Endothelial cell of umbilical vein (primary cell): ENCODE measurements around the gene SUFU. TPM values are rescaled to one million over a fixed set of nuclear protein-coding genes. Genes with fewer than 3 reads are reported as not detected.

Experiments used
- BruUV-seq: library from RNA; stranded (reverse); fragments of 400-500 nt; replicated peaks from 2 replicates; lab custom pipeline; 2021; lab: Mats Ljungman, UMichigan
- CTCF ChIA-PET: fragments of 300-600, 350-600 bp; sonication (Branson Sonifier 250); formaldehyde crosslinking; loops from one replicate; lab custom pipeline; 2021; ENCODE audit warnings: antibody characterized with exemption, inconsistent platforms; lab: Charles Lee
- POLR2A ChIA-PET: fragments of 300-600, 350-600 bp; sonication (Branson Sonifier 250); formaldehyde crosslinking; loops from one replicate; lab custom pipeline; 2021; ENCODE audit warnings: antibody characterized with exemption, inconsistent platforms; lab: Charles Lee
- DNase-seq: peaks from one replicate; pipeline ENCODE4 v3.0.0-alpha.2; 2011; ENCODE audit warnings: low read depth, low spot score
- FAIRE-seq: peaks from 2 replicates; lab custom pipeline; 2011; peaks lifted over from hg19 to GRCh38; lab: Jason Lieb, UNC
- H2AFZ ChIP-seq: 2 replicates; pipeline ENCODE4 v1.6.0; 2012; ENCODE audit warnings: low read depth, low read length, control low read depth, inconsistent platforms
- H3K27ac ChIP-seq: 2 replicates; pipeline ENCODE4 v1.5.1; 2011; ENCODE audit warnings: low read depth, mild to moderate bottlenecking, control low read depth, low read length, moderate library complexity; ENCODE audit not compliant: insufficient read depth
- H3K27me3 ChIP-seq, 2 experiments: 2 replicates each; pipeline versions ENCODE4 v1.6.0 to v1.6.1; 2011; ENCODE audit warnings: low read length in 2 of 2, mixed read lengths in 1 of 2; ENCODE audit not compliant: control insufficient read depth in 2 of 2, insufficient read depth in 2 of 2
- H3K36me3 ChIP-seq, 2 experiments: 2 replicates in 1 of 2; 3 replicates in 1 of 2; pipeline ENCODE4 v1.5.1; 2011; ENCODE audit warnings: low read length in 2 of 2, mild to moderate bottlenecking in 1 of 2, moderate library complexity in 1 of 2; ENCODE audit not compliant: control insufficient read depth in 2 of 2, insufficient read depth in 2 of 2; ENCODE audit errors: extremely low read depth in 1 of 2
- H3K4me1 ChIP-seq: 3 replicates; pipeline ENCODE4 v1.5.1; 2011; ENCODE audit warnings: mild to moderate bottlenecking, low read length; ENCODE audit not compliant: control insufficient read depth, insufficient read depth; ENCODE audit errors: extremely low read depth
- H3K4me2 ChIP-seq: 2 replicates; pipeline ENCODE4 v1.6.1; 2011; ENCODE audit warnings: low read length, control low read depth, mixed read lengths; ENCODE audit not compliant: insufficient read depth
- H3K4me3 ChIP-seq, 3 experiments: fragments of 200-600 bp in 1 of 3; sonication (generic), shearing (Covaris generic) in 1 of 3; replicated peaks in 1 of 3; 2 replicates each; pipeline ENCODE4 v1.5.1; 2011 to 2016; ENCODE audit warnings: control low read depth in 3 of 3, low read length in 3 of 3, mild to moderate bottlenecking in 2 of 3, inconsistent platforms in 1 of 3, low read depth in 1 of 3, moderate library complexity in 1 of 3; ENCODE audit not compliant: insufficient read depth in 1 of 3
- H3K79me2 ChIP-seq: 2 replicates; pipeline ENCODE4 v1.6.0; 2012; ENCODE audit warnings: low read length, inconsistent platforms; ENCODE audit not compliant: control insufficient read depth, insufficient read depth
- H3K9ac ChIP-seq: replicated peaks from 2 replicates; pipeline ENCODE3; 2011; ENCODE audit warnings: low read length, control low read depth; ENCODE audit not compliant: insufficient read depth; ENCODE audit errors: extremely low read depth
- H3K9me1 ChIP-seq: replicated peaks from 3 replicates; pipeline ENCODE4 v1.6.0; 2011; ENCODE audit warnings: mild to moderate bottlenecking, low read length; ENCODE audit not compliant: control insufficient read depth, insufficient read depth; ENCODE audit errors: extremely low read depth
- H3K9me3 ChIP-seq: replicated peaks from 2 replicates; pipeline ENCODE4 v1.5.1; 2012; ENCODE audit warnings: low read length, inconsistent platforms; ENCODE audit not compliant: control insufficient read depth, insufficient read depth
- H4K20me1 ChIP-seq: replicated peaks from 2 replicates; pipeline ENCODE3; 2011; ENCODE audit warnings: mild to moderate bottlenecking, low read length; ENCODE audit not compliant: control insufficient read depth, insufficient read depth; ENCODE audit errors: extremely low read depth
- CTCF ChIP-seq, 2 donors: IDR thresholded peaks; 1 replicate in 1 of 2; 2 replicates in 1 of 2; pipeline ENCODE4 v1.5.1; 2011; ENCODE audit warnings: low read length in 2 of 2, mild to moderate bottlenecking in 2 of 2, moderate library complexity in 2 of 2, control low read depth in 1 of 2, inconsistent platforms in 1 of 2, low read depth in 1 of 2; ENCODE audit not compliant: insufficient read depth in 1 of 2; ENCODE audit errors: extremely low read depth in 1 of 2
- EZH2 ChIP-seq: IDR thresholded peaks from 2 replicates; pipeline ENCODE4 v1.6.1; 2012; ENCODE audit warnings: borderline replicate concordance, low read depth, mild to moderate bottlenecking, moderate library complexity, low read length, inconsistent platforms; ENCODE audit not compliant: severe bottlenecking
- FOS ChIP-seq: IDR thresholded peaks from 2 replicates; pipeline ENCODE4 v1.6.1; 2011; ENCODE audit warnings: mild to moderate bottlenecking, low read length, moderate library complexity, borderline replicate concordance; ENCODE audit not compliant: insufficient read depth
- GATA2 ChIP-seq: IDR thresholded peaks from 2 replicates; pipeline ENCODE4 v1.7.0; 2011; ENCODE audit warnings: low read depth, mild to moderate bottlenecking, moderate library complexity, mixed read lengths, low read length; ENCODE audit not compliant: insufficient read length, insufficient read depth
- JUN ChIP-seq: IDR thresholded peaks from 2 replicates; pipeline ENCODE4 v1.6.1; 2011; ENCODE audit warnings: borderline replicate concordance, low read depth; ENCODE audit not compliant: insufficient read length, insufficient read depth
- MAX ChIP-seq: IDR thresholded peaks from 2 replicates; pipeline ENCODE4 v1.6.1; 2011; ENCODE audit not compliant: insufficient read depth, insufficient read length
- MYC ChIP-seq: IDR thresholded peaks from one replicate; pipeline ENCODE4 v1.6.1; 2011; ENCODE audit warnings: mild to moderate bottlenecking, low read depth, low read length
- POLR2A ChIP-seq: IDR thresholded peaks from 2 replicates; pipeline ENCODE4 v1.6.1; 2012; ENCODE audit warnings: low read depth, mild to moderate bottlenecking, control low read depth, low read length
- POLR2AphosphoS5 ChIP-seq: IDR thresholded peaks from 2 replicates; pipeline ENCODE4 v1.6.1; 2012; ENCODE audit warnings: low read depth, mild to moderate bottlenecking, control low read depth, low read length, moderate library complexity; ENCODE audit not compliant: insufficient read depth
- dilution Hi-C: fragments of 300-500 bp; cut with MboI; formaldehyde crosslinking; loops from one replicate; pipeline ENCODE4 v1.15.0; 2019; ENCODE audit warnings: low sequenced_read_pairs; ENCODE audit not compliant: extremely low pct_ligation_motif_present
- intact Hi-C: fragments of 100-400 bp; cut with micrococcal nuclease; formaldehyde crosslinking; loops from one replicate; pipeline ENCODE4 v1.10.0; 2022
- polyA plus RNA-seq, 4 experiments: library from polyadenylated mRNA; depleted of rRNA in 3 of 4; stranded (reverse) in 3 of 4; unstranded in 1 of 4; fragments of >200 nt; gene quantifications; 2 replicates each; pipeline versions ENCODE4 v1.2.1 to v1.2.3, GENCODE V29; 2011 to 2012; ENCODE audit warnings: missing spikeins in 1 of 4
- total RNA-seq: library from RNA; stranded (reverse); gene quantifications from 2 replicates; pipeline ENCODE4 v1.2.3, GENCODE V29; 2021

SUFU gene
- total and polyA plus RNA-seq, 2 donors (not counting 3 experiments of a cell fraction or from before 2014, with no cell fraction given): 10.1 to 16.3 TPM

- dilution Hi-C loops: no loop called here
- ChIA-PET CTCF (interaction anchor here (0.9 to 2.7 kb wide), 13 partner anchors 9 to 100 kb away, joined by 3 to 9 read pairs (median 5); partner anchors contain the start of genes SUFU and TRIM8), POLR2A (interaction anchor here (0.6 to 1.6 kb wide), 3 partner anchors 16 to 37 kb away, joined by 3 to 19 read pairs (median 3); no protein-coding TSS in a partner anchor)
- H3K79me2 ChIP-seq: no peaks in the 10 kb centered on the region
- peak; percentile 86 for DNase-seq
- no peak overlapping the region for H2AFZ ChIP-seq
- H3K4me2 ChIP-seq: peak overlapping the region; percentile 44
- peak; percentile 97 for TF ChIP-seq FOS
- TF ChIP-seq POLR2AphosphoS5: peak; percentile 82
- TF ChIP-seq GATA2: peak; percentile 65
- no peak for TF ChIP-seq POLR2A
- TF ChIP-seq MAX: no peak
- TF ChIP-seq EZH2: no peak
- TF ChIP-seq CTCF (IDR thresholded peaks at IDR 0.05; ENCODE audit: extremely low read depth in 1 of 2, insufficient read depth in 1 of 2, low read depth in 1 of 2, low read length in 2 of 2): no peak
- TF ChIP-seq MYC: no peak
- peak; percentile 92 for TF ChIP-seq JUN
- no TSS peak for BruUV-seq
- peak; percentile 98 for FAIRE-seq
- no peaks in the 10 kb centered on the region for H3K27me3 ChIP-seq
- H3K4me3 ChIP-seq: no peak overlapping the region
- H3K9me1 ChIP-seq: no peaks in the 10 kb centered on the region
- H4K20me1 ChIP-seq: no peaks in the 10 kb centered on the region
- no peaks in the 10 kb centered on the region for H3K9me3 ChIP-seq
- peak overlapping the region; percentile 38 for H3K9ac ChIP-seq
- intact Hi-C loops: loop anchor here (1.0 kb wide), 1 partner anchor 8 kb away; no protein-coding TSS in a partner anchor
- H3K4me1 ChIP-seq: peaks cover 46% of the 10 kb centered on the region
- H3K36me3 ChIP-seq: peaks cover 0 to 2% of the 10 kb centered on the region in 2 experiments
- H3K27ac ChIP-seq: peak overlapping the region; percentile 78
Observed at GRCh38 chr10:102604439-102604841, 100.7 kb downstream of the SUFU start.
